Mammary epithelial cell (primary cell): ENCODE measurements around the gene ZNF516.

Source experiments
- EZH2 ChIP-seq: IDR thresholded peaks from 2 replicates; pipeline ENCODE4 v1.6.1; 2012; ENCODE audit warnings: low read length, inconsistent platforms, borderline replicate concordance
- TF ChIP-seq, protein P1 (sequence below), 2 donors: IDR thresholded peaks in 1 of 2; conservative IDR thresholded peaks in 1 of 2; 2 replicates each; pipeline ENCODE4 v1.5.1; 2011 to 2012; ENCODE audit warnings: inconsistent platforms in 2 of 2, low read length in 2 of 2, mild to moderate bottlenecking in 2 of 2, control low read depth in 1 of 2, low read depth in 1 of 2; ENCODE audit not compliant: insufficient read depth in 1 of 2; ENCODE audit errors: extremely low read depth in 1 of 2

DNA sequence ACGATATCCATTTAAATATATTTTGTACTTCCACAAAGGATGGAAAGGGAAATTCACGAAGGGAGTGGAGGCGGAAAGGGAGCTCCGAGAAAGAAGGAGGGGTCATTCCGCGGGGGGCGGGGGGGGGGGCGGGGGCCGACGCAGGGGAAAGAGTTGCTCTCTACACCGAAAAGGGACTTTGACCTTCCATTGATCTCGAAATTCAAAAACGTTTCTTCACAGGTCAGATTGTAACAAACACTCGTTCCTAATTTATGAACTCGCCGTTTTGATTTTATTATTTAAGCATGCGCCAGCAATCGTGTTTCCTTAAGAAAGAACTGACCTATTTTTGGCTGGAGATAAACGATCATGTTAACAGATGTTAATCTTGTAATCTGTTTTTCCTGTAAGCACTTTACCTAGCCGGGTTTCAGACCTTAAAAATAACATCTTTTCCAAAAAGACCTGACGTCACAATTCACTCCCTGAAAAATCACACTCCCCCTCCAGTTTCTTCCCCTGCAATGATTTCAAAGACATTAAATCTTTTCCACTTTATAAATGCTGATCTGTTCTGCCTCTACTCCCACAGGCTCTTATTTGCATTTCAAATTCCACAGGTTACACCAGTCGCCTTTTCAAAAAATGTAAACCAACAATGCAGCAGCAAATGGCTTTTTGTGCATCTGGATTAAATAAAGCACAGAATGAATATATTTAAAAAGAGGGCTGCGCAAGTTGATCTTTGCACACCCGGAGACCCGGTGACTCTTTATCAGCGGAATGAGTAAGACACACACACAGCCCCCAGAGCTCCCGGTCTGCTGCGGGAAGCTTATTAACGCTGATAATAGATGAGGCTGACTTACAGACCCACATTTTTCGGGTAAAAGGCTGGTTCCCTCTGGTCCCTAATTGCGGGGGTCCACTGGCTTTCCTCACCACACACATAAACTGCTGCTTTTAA, 1.6 kb downstream of the ZNF516 start:
- TF ChIP-seq, protein P1, sequence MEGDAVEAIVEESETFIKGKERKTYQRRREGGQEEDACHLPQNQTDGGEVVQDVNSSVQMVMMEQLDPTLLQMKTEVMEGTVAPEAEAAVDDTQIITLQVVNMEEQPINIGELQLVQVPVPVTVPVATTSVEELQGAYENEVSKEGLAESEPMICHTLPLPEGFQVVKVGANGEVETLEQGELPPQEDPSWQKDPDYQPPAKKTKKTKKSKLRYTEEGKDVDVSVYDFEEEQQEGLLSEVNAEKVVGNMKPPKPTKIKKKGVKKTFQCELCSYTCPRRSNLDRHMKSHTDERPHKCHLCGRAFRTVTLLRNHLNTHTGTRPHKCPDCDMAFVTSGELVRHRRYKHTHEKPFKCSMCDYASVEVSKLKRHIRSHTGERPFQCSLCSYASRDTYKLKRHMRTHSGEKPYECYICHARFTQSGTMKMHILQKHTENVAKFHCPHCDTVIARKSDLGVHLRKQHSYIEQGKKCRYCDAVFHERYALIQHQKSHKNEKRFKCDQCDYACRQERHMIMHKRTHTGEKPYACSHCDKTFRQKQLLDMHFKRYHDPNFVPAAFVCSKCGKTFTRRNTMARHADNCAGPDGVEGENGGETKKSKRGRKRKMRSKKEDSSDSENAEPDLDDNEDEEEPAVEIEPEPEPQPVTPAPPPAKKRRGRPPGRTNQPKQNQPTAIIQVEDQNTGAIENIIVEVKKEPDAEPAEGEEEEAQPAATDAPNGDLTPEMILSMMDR (conservative IDR thresholded peaks at IDR 0.05 in 1 of 2, IDR thresholded peaks at IDR 0.05 in 1 of 2; ENCODE audit: extremely low read depth in 1 of 2, insufficient read depth in 1 of 2, low read depth in 1 of 2, low read length in 2 of 2): no peak
- TF ChIP-seq EZH2: no peak
